Cortex of kidney (tissue), 1 donor: ENCODE measurements around the gene ELANE.
"Not testable (repeated sequence)": the region's sequence is repeated elsewhere in the genome, so short reads cannot be mapped to it uniquely, and the experiment has no call there.

ENCODE experiments used
- DNase-seq: peaks from one replicate; lab custom pipeline; 2025; lab: John Stamatoyannopoulos, UW

The ELANE gene

GRCh38 chr19:862581-863314 lies 10.6 kb downstream of the ELANE start:
- DNase-seq = no peak

- DNase-seq = no peak
These were observed 11.2 kb downstream of the ELANE start for GRCh38 chr19:863315-863620.

GRCh38 chr19:866769-867300 lies 14.7 kb downstream of the ELANE start:
- DNase-seq = no peak

GRCh38 chr19:867301-867793 lies 15.2 kb downstream of the ELANE start:
- no peak for DNase-seq

GRCh38 chr19:867855-868457 lies 15.9 kb downstream of the ELANE start:
- no peak for DNase-seq

GRCh38 chr19:868458-869244 lies 16.5 kb downstream of the ELANE start:
- no peak for DNase-seq

- DNase-seq = no peak
These were observed 17.4 kb downstream of the ELANE start for GRCh38 chr19:869245-870177.

GRCh38 chr19:870314-870713 lies 18.2 kb downstream of the ELANE start:
- no peak for DNase-seq

- DNase-seq = no peak
These were observed 18.9 kb downstream of the ELANE start for GRCh38 chr19:870963-871401.

GRCh38 chr19:871446-872265 lies 19.6 kb downstream of the ELANE start:
- no peak for DNase-seq

GRCh38 chr19:872266-872951 lies 20.3 kb downstream of the ELANE start:
- DNase-seq = no peak

- DNase-seq = no peak
These were observed 21.0 kb downstream of the ELANE start for GRCh38 chr19:873084-873483.

GRCh38 chr19:873561-874041 lies 21.5 kb downstream of the ELANE start:
- no peak for DNase-seq

- no peak for DNase-seq
These were observed 23.3 kb downstream of the ELANE start for GRCh38 chr19:875265-875879.

- DNase-seq = no peak
These were observed 24.0 kb downstream of the ELANE start for GRCh38 chr19:876089-876488.

- DNase-seq = no peak
These were observed 24.7 kb downstream of the ELANE start for GRCh38 chr19:876780-877314.

GRCh38 chr19:877992-878660 lies 26.0 kb downstream of the ELANE start:
- not testable (repeated sequence) for DNase-seq

GRCh38 chr19:878751-879561 lies 26.9 kb downstream of the ELANE start:
- not testable (repeated sequence) for DNase-seq
